ENCODE measurements around the gene SH3GLB1.

The SH3GLB1 gene

GRCh38 chr1:86774305-86775295 is 70.2 kb downstream of the SH3GLB1 start:
- peak; percentile 28 for DNase-seq

- no peak for DNase-seq
Measured at GRCh38 chr1:86775395-86775794, 71.0 kb downstream of the SH3GLB1 start.

GRCh38 chr1:86776108-86776507 is 71.7 kb downstream of the SH3GLB1 start:
- no peak for DNase-seq

- no peak for DNase-seq
Measured at GRCh38 chr1:86778569-86779239, 74.3 kb downstream of the SH3GLB1 start.

GRCh38 chr1:86779308-86780191 is 75.2 kb downstream of the SH3GLB1 start:
- no peak for DNase-seq

GRCh38 chr1:86782482-86782881 is 78.1 kb downstream of the SH3GLB1 start:
- DNase-seq = no peak

- DNase-seq = no peak
Measured at GRCh38 chr1:86787621-86788020, 83.2 kb downstream of the SH3GLB1 start.

GRCh38 chr1:86788300-86789206 is 84.2 kb downstream of the SH3GLB1 start:
- no peak for DNase-seq

GRCh38 chr1:86795316-86795715 is 90.9 kb downstream of the SH3GLB1 start:
- no peak for DNase-seq
